H9 (cell line): Measurements from ENCODE around the gene PCLAF. TPM values are rescaled to one million over a fixed set of nuclear protein-coding genes. Genes with fewer than 3 reads are reported as not detected.

Experiments
- DNase-seq: peaks from one replicate; pipeline ENCODE4 v3.0.0-alpha.2; 2017
- H2AFZ ChIP-seq: one replicate; pipeline ENCODE4 v1.6.1; 2013; ENCODE audit warnings: mild to moderate bottlenecking, low read length, control low read depth, moderate library complexity
- H2AK5ac ChIP-seq: 2 replicates; pipeline ENCODE4 v1.6.1; 2013; ENCODE audit warnings: low read length, control low read depth, mixed read lengths; ENCODE audit not compliant: insufficient read length
- H2BK120ac ChIP-seq: one replicate; pipeline ENCODE4 v1.6.1; 2013; ENCODE audit warnings: low read depth, mild to moderate bottlenecking, low read length, control low read depth, inconsistent platforms; ENCODE audit not compliant: poor library complexity, severe bottlenecking
- H2BK12ac ChIP-seq: 2 replicates; pipeline ENCODE4 v1.6.1; 2013; ENCODE audit warnings: low read length, control low read depth, mixed read lengths, low read depth; ENCODE audit not compliant: insufficient read length
- H2BK15ac ChIP-seq: 2 replicates; pipeline ENCODE4 v1.6.1; 2013; ENCODE audit warnings: low read depth, low read length, control low read depth
- H2BK20ac ChIP-seq: one replicate; pipeline ENCODE4 v1.6.1; 2013; ENCODE audit warnings: low read depth, mild to moderate bottlenecking, low read length, control low read depth, inconsistent platforms; ENCODE audit not compliant: poor library complexity, severe bottlenecking
- H2BK5ac ChIP-seq: 2 replicates; pipeline ENCODE4 v1.6.1; 2013; ENCODE audit warnings: low read length, control low read depth, mixed read lengths; ENCODE audit not compliant: insufficient read length
- H3K14ac ChIP-seq: 2 replicates; pipeline ENCODE4 v1.6.1; 2013; ENCODE audit warnings: low read length, control low read depth; ENCODE audit not compliant: insufficient read depth
- H3K18ac ChIP-seq: 2 replicates; pipeline ENCODE4 v1.6.1; 2013; ENCODE audit warnings: low read depth, mild to moderate bottlenecking, mixed read lengths, low read length, control low read depth; ENCODE audit not compliant: insufficient read length
- H3K23ac ChIP-seq: 2 replicates; pipeline ENCODE4 v1.6.1; 2013; ENCODE audit warnings: low read length, control low read depth, mixed read lengths, low read depth; ENCODE audit not compliant: insufficient read length
- H3K23me2 ChIP-seq: 2 replicates; pipeline ENCODE4 v1.6.1; 2013; ENCODE audit warnings: low read depth, mild to moderate bottlenecking, mixed read lengths, low read length, control low read depth; ENCODE audit not compliant: insufficient read length, poor library complexity, severe bottlenecking
- H3K27ac ChIP-seq: 2 replicates; pipeline ENCODE4 v1.5.1; 2013; ENCODE audit warnings: low read length, control low read depth, mixed read lengths, low read depth; ENCODE audit not compliant: insufficient read length
- H3K27me3 ChIP-seq: 2 replicates; pipeline ENCODE4 v1.6.1; 2013; ENCODE audit warnings: low read length, control low read depth, inconsistent platforms; ENCODE audit not compliant: insufficient read depth
- H3K4ac ChIP-seq: 2 replicates; pipeline ENCODE4 v1.6.1; 2013; ENCODE audit warnings: low read depth, mild to moderate bottlenecking, control low read depth, inconsistent platforms, low read length, moderate library complexity
- H3K4me1 ChIP-seq: 2 replicates; pipeline ENCODE4 v1.6.1; 2013; ENCODE audit warnings: low read length, control low read depth, inconsistent platforms; ENCODE audit not compliant: insufficient read depth
- H3K4me2 ChIP-seq: 2 replicates; pipeline ENCODE4 v1.6.1; 2013; ENCODE audit warnings: low read length, control low read depth, mixed read lengths; ENCODE audit not compliant: insufficient read length, insufficient read depth
- H3K56ac ChIP-seq: 2 replicates; pipeline ENCODE4 v1.6.1; 2013; ENCODE audit warnings: low read depth, mild to moderate bottlenecking, mixed read lengths, low read length, control low read depth; ENCODE audit not compliant: insufficient read length
- H3K79me1 ChIP-seq: 2 replicates; pipeline ENCODE4 v1.6.1; 2013; ENCODE audit warnings: low read depth, mild to moderate bottlenecking, moderate library complexity, low read length, control low read depth, inconsistent platforms; ENCODE audit not compliant: insufficient read depth, poor library complexity, severe bottlenecking
- H3K79me2 ChIP-seq: 2 replicates; pipeline ENCODE4 v1.6.1; 2013; ENCODE audit warnings: low read length, control low read depth, inconsistent platforms; ENCODE audit not compliant: insufficient read depth
- H3K9ac ChIP-seq: 2 replicates; pipeline ENCODE4 v1.6.1; 2013; ENCODE audit warnings: low read length, control low read depth, mixed read lengths; ENCODE audit not compliant: insufficient read length; ENCODE audit errors: extremely low read depth
- H3K9me3 ChIP-seq: one replicate; pipeline ENCODE4 v1.6.1; 2013; ENCODE audit warnings: low read depth, low read length, inconsistent platforms; ENCODE audit not compliant: control insufficient read depth
- H3T11ph ChIP-seq: one replicate; pipeline ENCODE4 v1.6.1; 2013; ENCODE audit warnings: mild to moderate bottlenecking, low read length, control low read depth, inconsistent platforms
- H4K20me1 ChIP-seq: one replicate; pipeline ENCODE4 v1.6.1; 2013; ENCODE audit not compliant: control insufficient read depth, insufficient read length, insufficient read depth
- H4K5ac ChIP-seq: 2 replicates; pipeline ENCODE4 v1.6.1; 2013; ENCODE audit warnings: low read depth, mild to moderate bottlenecking, mixed read lengths, low read length, control low read depth; ENCODE audit not compliant: insufficient read length
- H4K8ac ChIP-seq: replicated peaks from 2 replicates; pipeline ENCODE4 v1.6.1; 2013; ENCODE audit warnings: low read length, control low read depth, mixed read lengths, low read depth; ENCODE audit not compliant: insufficient read length
- H4K91ac ChIP-seq: 2 replicates; pipeline ENCODE4 v1.6.1; 2013; ENCODE audit warnings: low read depth, mild to moderate bottlenecking, moderate library complexity, mixed read lengths, low read length, control low read depth; ENCODE audit not compliant: insufficient read length
- H3K27ac Mint-ChIP-seq, 3 experiments: 2 replicates in 2 of 3; 3 replicates in 1 of 3; pipeline ENCODE4 v1.8.0; 2020 to 2021; ENCODE audit warnings: mixed read lengths in 3 of 3, mild to moderate bottlenecking in 1 of 3, moderate library complexity in 1 of 3
- H3K27me3 Mint-ChIP-seq: 2 replicates; pipeline ENCODE4 v1.8.0; 2021; ENCODE audit warnings: low read depth, mild to moderate bottlenecking, moderate library complexity, mixed read lengths
- H3K36me3 Mint-ChIP-seq, 3 experiments: 2 replicates in 2 of 3; 3 replicates in 1 of 3; pipeline ENCODE4 v1.8.0; 2020 to 2021; ENCODE audit warnings: low read depth in 3 of 3, mixed read lengths in 3 of 3; ENCODE audit not compliant: insufficient read depth in 1 of 3
- H3K4me1 Mint-ChIP-seq, 2 experiments: 2 replicates each; pipeline ENCODE4 v1.8.0; 2020; ENCODE audit warnings: mixed read lengths in 2 of 2
- H3K4me3 Mint-ChIP-seq, 2 experiments: 2 replicates in 1 of 2; 3 replicates in 1 of 2; pipeline ENCODE4 v1.8.0; 2020 to 2021; ENCODE audit warnings: mild to moderate bottlenecking in 2 of 2, mixed read lengths in 2 of 2, moderate library complexity in 1 of 2
- H3K9me3 Mint-ChIP-seq, 2 experiments: 2 replicates in 1 of 2; 3 replicates in 1 of 2; pipeline ENCODE4 v1.8.0; 2020; ENCODE audit warnings: mild to moderate bottlenecking in 2 of 2, mixed read lengths in 2 of 2, moderate library complexity in 1 of 2
- CTCF ChIP-seq: fragments of 200-600 bp; sonication (generic); conservative IDR thresholded peaks from 3 replicates; pipeline ENCODE4 v1.8.0; 2021; ENCODE audit warnings: antibody characterized with exemption, mild to moderate bottlenecking
- WGBS: extraction: QIAGEN DNeasy Blood & Tissue Kit; methylation state at CpG from one replicate; pipeline ENCODE4 v1.1.7; 2013; ENCODE audit warnings: missing lambda C conversion rate, low lambda C conversion rate, mixed read lengths; ENCODE audit not compliant: insufficient read length; ENCODE audit errors: extremely low coverage; 5-methylcytosine and 5-hydroxymethylcytosine counted together
- total RNA-seq: library from RNA; stranded (reverse); gene quantifications from 2 replicates; pipeline ENCODE4 v1.2.1, GENCODE V29; 2021

PCLAF gene
- total RNA-seq, 1 experiment from 2014 or later, result 65.6 TPM

- Histone ChIP-seq H2BK5ac (no peak overlapping the region), H2AFZ (no peak overlapping the region), H3K4ac (no peak overlapping the region), H4K91ac (no peak overlapping the region), H2BK120ac (no peak overlapping the region), H3K27me3 (no peaks in the 10 kb centered on the region), H3K4me1 (no peaks in the 10 kb centered on the region), H3K56ac (no peak overlapping the region), H2BK12ac (no peak overlapping the region), H3K4me2 (no peak overlapping the region), H3K9ac (no peak overlapping the region), H3K23ac (no peak overlapping the region), H3K79me1 (no peaks in the 10 kb centered on the region), H2BK20ac (no peak overlapping the region), H3K79me2 (no peaks in the 10 kb centered on the region), H4K20me1 (no peaks in the 10 kb centered on the region), H4K8ac (no peak overlapping the region), H4K5ac (no peak overlapping the region), H3K27ac (no peak overlapping the region), H2AK5ac (no peak overlapping the region), H3K18ac (no peak overlapping the region), H3K14ac (no peak overlapping the region), H3K9me3 (no peaks in the 10 kb centered on the region), H3K23me2 (no peaks in the 10 kb centered on the region), H2BK15ac (no peak overlapping the region), H3T11ph (no peak overlapping the region)
- TF ChIP-seq CTCF, result no peak
- Mint-ChIP-seq H3K36me3 (no peaks in the 10 kb centered on the region), H3K9me3 (peaks cover 0 to 3% of the 10 kb centered on the region in 2 experiments; a peak in 2 of 5 replicates), H3K4me1 (peaks cover 9 to 12% of the 10 kb centered on the region in 2 experiments), H3K27ac (peak overlapping the region; percentile 29 to 81 (median 52); a peak in 4 of 7 replicates), H3K27me3 (no peaks in the 10 kb centered on the region), H3K4me3 (no peak overlapping the region)
- DNase-seq, result no peak
- no CpG with 5 or more reads among the region's 4 CpGs for WGBS
Measured at GRCh38 chr15:64315216-64315615, 66.0 kb downstream of the PCLAF start.
